ENCODE data around the gene MMP14.

The MMP14 gene

DNA sequence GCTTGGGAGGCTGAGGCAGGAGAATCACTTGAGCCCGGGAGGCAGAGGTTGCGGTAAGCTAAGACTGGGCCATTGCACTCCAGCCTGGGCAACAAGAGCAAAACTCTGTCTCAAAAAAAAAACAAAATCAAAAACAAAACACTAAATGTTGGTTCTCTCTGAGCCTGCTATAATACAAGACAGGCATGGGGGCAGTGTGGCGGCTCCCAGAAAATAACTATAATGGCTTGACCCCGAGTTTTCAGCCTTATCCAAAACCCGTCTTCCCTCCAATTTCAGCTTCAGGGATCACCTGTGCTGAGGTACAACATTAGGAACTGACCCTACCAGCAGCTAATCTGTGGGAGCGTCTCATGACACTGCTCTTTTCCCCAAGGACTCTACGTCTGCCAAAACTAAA is 22.0 kb upstream of the MMP14 start:
- DNase-seq (ENCODE audit: low read depth): no peak
- TF ChIP-seq, protein P1, sequence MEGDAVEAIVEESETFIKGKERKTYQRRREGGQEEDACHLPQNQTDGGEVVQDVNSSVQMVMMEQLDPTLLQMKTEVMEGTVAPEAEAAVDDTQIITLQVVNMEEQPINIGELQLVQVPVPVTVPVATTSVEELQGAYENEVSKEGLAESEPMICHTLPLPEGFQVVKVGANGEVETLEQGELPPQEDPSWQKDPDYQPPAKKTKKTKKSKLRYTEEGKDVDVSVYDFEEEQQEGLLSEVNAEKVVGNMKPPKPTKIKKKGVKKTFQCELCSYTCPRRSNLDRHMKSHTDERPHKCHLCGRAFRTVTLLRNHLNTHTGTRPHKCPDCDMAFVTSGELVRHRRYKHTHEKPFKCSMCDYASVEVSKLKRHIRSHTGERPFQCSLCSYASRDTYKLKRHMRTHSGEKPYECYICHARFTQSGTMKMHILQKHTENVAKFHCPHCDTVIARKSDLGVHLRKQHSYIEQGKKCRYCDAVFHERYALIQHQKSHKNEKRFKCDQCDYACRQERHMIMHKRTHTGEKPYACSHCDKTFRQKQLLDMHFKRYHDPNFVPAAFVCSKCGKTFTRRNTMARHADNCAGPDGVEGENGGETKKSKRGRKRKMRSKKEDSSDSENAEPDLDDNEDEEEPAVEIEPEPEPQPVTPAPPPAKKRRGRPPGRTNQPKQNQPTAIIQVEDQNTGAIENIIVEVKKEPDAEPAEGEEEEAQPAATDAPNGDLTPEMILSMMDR (IDR thresholded peaks at IDR 0.05; ENCODE audit: insufficient read depth, low read depth, low read length, missing control alignments): no peak
- no peak overlapping the region for H3K4me3 ChIP-seq (ENCODE audit: low read depth, low read length)

DNA sequence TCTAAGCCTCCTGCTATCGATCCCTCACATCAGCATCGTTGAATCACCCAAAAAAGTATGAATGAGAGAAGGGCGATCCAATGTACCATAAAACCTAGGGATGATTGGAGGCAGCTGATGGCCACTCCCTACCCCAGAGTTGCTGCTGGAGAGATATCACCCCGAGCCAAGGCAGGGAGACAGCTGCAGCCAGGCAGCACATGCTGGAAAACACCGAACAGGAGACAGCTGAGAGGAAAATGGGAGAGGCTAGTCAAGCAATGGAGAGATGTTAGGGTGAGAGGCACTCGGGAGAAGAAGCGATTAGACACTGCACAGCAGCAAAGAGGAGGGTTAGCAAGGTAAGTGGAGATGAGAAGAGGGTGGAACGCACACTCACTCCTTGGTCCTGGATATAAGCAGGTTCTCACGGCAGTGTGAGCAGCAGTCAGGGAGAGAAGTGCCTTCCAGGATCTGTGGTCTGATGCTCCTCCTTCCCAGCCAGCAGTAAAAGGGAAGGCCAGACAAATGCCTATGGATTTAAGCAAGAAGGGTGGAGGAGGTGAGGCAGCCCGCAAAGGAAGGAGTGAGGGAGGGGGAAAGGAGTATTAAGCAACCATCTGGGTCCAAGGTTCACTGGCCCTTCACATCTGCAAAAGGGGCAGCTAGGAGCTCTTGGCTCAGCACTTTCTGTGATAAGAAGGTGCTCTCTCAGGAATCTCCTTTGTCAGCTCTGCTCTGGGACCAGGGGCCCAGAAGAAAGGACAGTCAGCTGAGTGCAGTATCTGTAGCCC is 21.3 kb upstream of the MMP14 start, which contains the start of gene SLC7A7:
TSS of gene SLC7A7 (minus strand) at position 495 of the 773 bp plus-strand sequence. CDS start 2,037 bp downstream, outside the sequence.
- H3K4me3 ChIP-seq (ENCODE audit: low read depth, low read length): no peak within 1 kb of the TSS; the same call in 1 of the 2 replicates
- DNase-seq (ENCODE audit: low read depth): no peak
- TF ChIP-seq, protein P1 (IDR thresholded peaks at IDR 0.05; ENCODE audit: insufficient read depth, low read depth, low read length, missing control alignments): no peak

DNA sequence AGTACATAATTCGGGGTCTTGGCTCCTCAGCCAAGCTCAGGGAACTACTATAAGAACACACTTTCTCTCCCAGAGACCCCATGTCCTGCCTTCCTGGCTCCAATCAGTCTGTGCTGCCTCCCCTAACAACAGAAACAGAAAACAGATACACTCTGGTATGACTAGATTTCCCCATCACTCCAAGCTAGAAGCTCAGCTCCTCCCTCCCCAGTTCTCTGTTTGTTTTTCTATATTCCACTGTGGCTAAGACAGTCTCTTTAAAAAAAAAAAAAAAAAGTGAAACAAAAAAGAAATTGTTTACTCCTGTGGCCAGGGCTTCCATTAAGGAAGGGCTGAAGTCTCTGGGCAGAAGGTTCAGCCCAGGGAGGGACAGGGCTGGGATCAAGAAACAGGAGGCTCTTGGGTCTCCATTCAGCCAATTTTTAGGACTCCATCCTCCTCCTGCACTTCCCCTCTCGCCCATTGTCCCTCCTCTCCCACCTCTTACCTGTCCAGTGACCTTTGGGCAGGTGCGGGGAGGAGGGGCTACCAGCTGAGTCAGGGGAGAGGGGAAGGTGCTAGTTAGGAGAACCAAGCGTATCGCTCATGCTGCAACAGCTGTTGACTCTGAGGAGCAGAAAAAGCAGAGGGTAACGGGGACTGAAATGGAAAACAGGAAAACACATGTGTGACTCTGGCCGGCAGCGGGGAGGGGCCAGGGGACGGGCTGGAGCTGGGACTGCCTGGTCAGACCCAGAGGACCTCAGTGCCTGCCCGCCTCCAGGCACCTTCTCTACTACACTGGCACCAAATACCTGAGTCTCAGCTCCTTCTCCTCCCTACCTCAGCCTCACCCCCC is 17.0 kb upstream of the MMP14 start:
- peak; percentile 72 for DNase-seq (ENCODE audit: low read depth)
- H3K4me3 ChIP-seq (ENCODE audit: low read depth, low read length): peak overlapping the region; percentile 43
- TF ChIP-seq, protein P1 (IDR thresholded peaks at IDR 0.05; ENCODE audit: insufficient read depth, low read depth, low read length, missing control alignments): no peak

DNA sequence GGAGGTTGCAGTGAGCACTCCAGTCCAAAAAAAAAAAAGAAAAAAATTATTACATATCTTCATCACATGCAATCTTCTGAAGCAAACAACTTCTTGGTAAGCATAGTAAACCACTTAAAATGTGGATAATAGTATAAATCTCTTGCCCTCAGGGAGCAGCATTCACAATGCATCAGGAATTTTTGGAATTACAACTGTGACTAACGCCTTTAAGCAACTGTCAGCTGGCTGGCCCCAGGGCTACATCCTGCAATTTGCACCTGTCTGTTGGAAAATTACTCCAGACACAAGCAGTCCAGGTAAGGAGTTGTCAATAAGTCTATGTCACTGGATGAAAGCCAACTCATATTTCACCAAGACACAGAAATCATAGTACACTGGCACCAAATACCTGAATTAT is 15.7 kb upstream of the MMP14 start:
- no peak overlapping the region for H3K4me3 ChIP-seq (ENCODE audit: low read depth, low read length)
- DNase-seq (ENCODE audit: low read depth): no peak
- TF ChIP-seq, protein P1 (IDR thresholded peaks at IDR 0.05; ENCODE audit: insufficient read depth, low read depth, low read length, missing control alignments): no peak

DNA sequence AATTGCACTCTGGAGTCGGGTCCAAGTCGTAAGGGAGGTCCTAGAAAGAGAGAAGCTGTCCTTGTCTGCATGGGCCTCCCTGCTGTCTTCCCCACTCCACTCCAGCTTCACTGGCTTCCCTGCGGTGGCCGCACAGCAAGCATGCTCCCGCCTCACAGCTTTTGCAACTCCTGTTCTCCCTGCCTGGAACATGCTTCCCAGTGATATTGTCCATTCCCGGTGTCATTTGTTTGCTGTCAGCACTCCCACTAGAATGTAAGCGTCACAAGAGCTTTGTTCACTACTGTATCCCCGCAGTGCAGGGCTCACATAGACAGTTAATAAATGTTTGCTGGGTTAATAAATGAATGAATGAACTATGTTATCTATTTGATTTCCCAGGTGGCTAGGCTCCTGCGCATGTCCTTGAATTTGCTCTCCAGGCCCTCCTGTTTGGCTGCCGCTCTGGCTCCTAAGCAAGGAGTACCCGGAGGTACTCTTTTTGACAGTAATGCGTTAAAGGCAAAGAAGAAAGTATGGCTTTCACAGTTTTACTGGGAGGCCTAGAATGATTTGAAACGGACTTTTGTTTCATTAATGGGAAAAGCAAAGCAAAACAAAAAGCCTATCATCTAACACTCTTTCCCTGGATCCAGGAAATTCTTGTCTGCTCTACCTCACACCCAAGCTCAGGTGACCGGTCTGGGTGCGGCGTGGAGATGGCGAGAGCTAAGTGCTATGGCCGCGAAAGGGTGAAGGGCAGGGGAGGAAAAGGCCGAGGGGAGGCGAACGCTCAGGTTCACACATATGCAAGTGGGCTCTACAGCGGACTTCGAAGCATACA is 15.0 kb upstream of the MMP14 start:
- TF ChIP-seq, protein P1 (IDR thresholded peaks at IDR 0.05; ENCODE audit: insufficient read depth, low read depth, low read length, missing control alignments): no peak
- no peak overlapping the region for H3K4me3 ChIP-seq (ENCODE audit: low read depth, low read length)
- no peak for DNase-seq (ENCODE audit: low read depth)

DNA sequence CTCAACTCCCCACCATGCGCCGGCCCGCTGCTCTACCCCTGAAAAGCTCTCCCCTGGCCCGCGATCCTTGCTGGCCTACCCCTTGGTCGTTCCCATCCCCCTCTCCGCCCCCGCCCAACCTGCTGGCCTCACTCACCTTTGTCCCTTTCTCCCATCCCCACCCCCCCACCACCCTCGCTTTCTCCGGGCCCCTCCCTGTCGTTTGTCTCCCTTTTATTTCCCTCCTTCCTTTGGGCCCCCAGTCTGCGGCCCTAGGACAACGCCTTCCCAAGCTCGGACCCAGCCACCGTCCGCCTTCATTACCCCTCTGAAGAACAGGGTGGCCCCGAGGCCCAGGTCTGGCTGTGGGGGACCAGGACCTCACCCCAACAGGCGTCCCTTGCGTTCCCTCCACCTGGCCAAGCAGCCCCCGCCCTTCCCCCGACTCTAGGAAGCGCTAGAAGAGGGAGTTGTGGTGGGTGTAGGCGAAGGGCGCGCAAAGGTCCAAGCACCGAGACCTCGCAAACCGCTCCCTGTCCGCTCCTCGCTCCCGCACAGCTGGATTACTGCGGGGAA is 14.3 kb upstream of the MMP14 start:
- DNase-seq (ENCODE audit: low read depth): no peak
- peak overlapping the region; percentile 62 for H3K4me3 ChIP-seq (ENCODE audit: low read depth, low read length)
- TF ChIP-seq, protein P1 (IDR thresholded peaks at IDR 0.05; ENCODE audit: insufficient read depth, low read depth, low read length, missing control alignments): no peak
